Endothelial cell of umbilical vein (primary cell): ENCODE measurements around the gene NAA20. TPM values are rescaled to one million over a fixed set of nuclear protein-coding genes. Genes with fewer than 3 reads are reported as not detected.

Source experiments
- BruUV-seq: library from RNA; stranded (reverse); fragments of 400-500 nt; replicated peaks from 2 replicates; lab custom pipeline; 2021; lab: Mats Ljungman, UMichigan
- CTCF ChIA-PET: fragments of 300-600, 350-600 bp; sonication (Branson Sonifier 250); formaldehyde crosslinking; loops from one replicate; lab custom pipeline; 2021; ENCODE audit warnings: antibody characterized with exemption, inconsistent platforms; lab: Charles Lee
- POLR2A ChIA-PET: fragments of 300-600, 350-600 bp; sonication (Branson Sonifier 250); formaldehyde crosslinking; loops from one replicate; lab custom pipeline; 2021; ENCODE audit warnings: antibody characterized with exemption, inconsistent platforms; lab: Charles Lee
- DNase-seq: peaks from one replicate; pipeline ENCODE4 v3.0.0-alpha.2; 2011; ENCODE audit warnings: low read depth, low spot score
- FAIRE-seq: peaks from 2 replicates; lab custom pipeline; 2011; peaks lifted over from hg19 to GRCh38; lab: Jason Lieb, UNC
- H2AFZ ChIP-seq: 2 replicates; pipeline ENCODE4 v1.6.0; 2012; ENCODE audit warnings: low read depth, low read length, control low read depth, inconsistent platforms
- H3K27ac ChIP-seq: 2 replicates; pipeline ENCODE4 v1.5.1; 2011; ENCODE audit warnings: low read depth, mild to moderate bottlenecking, control low read depth, low read length, moderate library complexity; ENCODE audit not compliant: insufficient read depth
- H3K27me3 ChIP-seq, 2 experiments: 2 replicates each; pipeline versions ENCODE4 v1.6.0 to v1.6.1; 2011; ENCODE audit warnings: low read length in 2 of 2, mixed read lengths in 1 of 2; ENCODE audit not compliant: control insufficient read depth in 2 of 2, insufficient read depth in 2 of 2
- H3K36me3 ChIP-seq, 2 experiments: 2 replicates in 1 of 2; 3 replicates in 1 of 2; pipeline ENCODE4 v1.5.1; 2011; ENCODE audit warnings: low read length in 2 of 2, mild to moderate bottlenecking in 1 of 2, moderate library complexity in 1 of 2; ENCODE audit not compliant: control insufficient read depth in 2 of 2, insufficient read depth in 2 of 2; ENCODE audit errors: extremely low read depth in 1 of 2
- H3K4me1 ChIP-seq: 3 replicates; pipeline ENCODE4 v1.5.1; 2011; ENCODE audit warnings: mild to moderate bottlenecking, low read length; ENCODE audit not compliant: control insufficient read depth, insufficient read depth; ENCODE audit errors: extremely low read depth
- H3K4me2 ChIP-seq: 2 replicates; pipeline ENCODE4 v1.6.1; 2011; ENCODE audit warnings: low read length, control low read depth, mixed read lengths; ENCODE audit not compliant: insufficient read depth
- H3K4me3 ChIP-seq, 3 experiments: fragments of 200-600 bp in 1 of 3; sonication (generic), shearing (Covaris generic) in 1 of 3; replicated peaks in 1 of 3; 2 replicates each; pipeline ENCODE4 v1.5.1; 2011 to 2016; ENCODE audit warnings: control low read depth in 3 of 3, low read length in 3 of 3, mild to moderate bottlenecking in 2 of 3, inconsistent platforms in 1 of 3, low read depth in 1 of 3, moderate library complexity in 1 of 3; ENCODE audit not compliant: insufficient read depth in 1 of 3
- H3K79me2 ChIP-seq: 2 replicates; pipeline ENCODE4 v1.6.0; 2012; ENCODE audit warnings: low read length, inconsistent platforms; ENCODE audit not compliant: control insufficient read depth, insufficient read depth
- H3K9ac ChIP-seq: replicated peaks from 2 replicates; pipeline ENCODE3; 2011; ENCODE audit warnings: low read length, control low read depth; ENCODE audit not compliant: insufficient read depth; ENCODE audit errors: extremely low read depth
- H3K9me1 ChIP-seq: replicated peaks from 3 replicates; pipeline ENCODE4 v1.6.0; 2011; ENCODE audit warnings: mild to moderate bottlenecking, low read length; ENCODE audit not compliant: control insufficient read depth, insufficient read depth; ENCODE audit errors: extremely low read depth
- H3K9me3 ChIP-seq: replicated peaks from 2 replicates; pipeline ENCODE4 v1.5.1; 2012; ENCODE audit warnings: low read length, inconsistent platforms; ENCODE audit not compliant: control insufficient read depth, insufficient read depth
- H4K20me1 ChIP-seq: replicated peaks from 2 replicates; pipeline ENCODE3; 2011; ENCODE audit warnings: mild to moderate bottlenecking, low read length; ENCODE audit not compliant: control insufficient read depth, insufficient read depth; ENCODE audit errors: extremely low read depth
- CTCF ChIP-seq, 2 donors: IDR thresholded peaks; 1 replicate in 1 of 2; 2 replicates in 1 of 2; pipeline ENCODE4 v1.5.1; 2011; ENCODE audit warnings: low read length in 2 of 2, mild to moderate bottlenecking in 2 of 2, moderate library complexity in 2 of 2, control low read depth in 1 of 2, inconsistent platforms in 1 of 2, low read depth in 1 of 2; ENCODE audit not compliant: insufficient read depth in 1 of 2; ENCODE audit errors: extremely low read depth in 1 of 2
- EZH2 ChIP-seq: IDR thresholded peaks from 2 replicates; pipeline ENCODE4 v1.6.1; 2012; ENCODE audit warnings: borderline replicate concordance, low read depth, mild to moderate bottlenecking, moderate library complexity, low read length, inconsistent platforms; ENCODE audit not compliant: severe bottlenecking
- FOS ChIP-seq: IDR thresholded peaks from 2 replicates; pipeline ENCODE4 v1.6.1; 2011; ENCODE audit warnings: mild to moderate bottlenecking, low read length, moderate library complexity, borderline replicate concordance; ENCODE audit not compliant: insufficient read depth
- GATA2 ChIP-seq: IDR thresholded peaks from 2 replicates; pipeline ENCODE4 v1.7.0; 2011; ENCODE audit warnings: low read depth, mild to moderate bottlenecking, moderate library complexity, mixed read lengths, low read length; ENCODE audit not compliant: insufficient read length, insufficient read depth
- JUN ChIP-seq: IDR thresholded peaks from 2 replicates; pipeline ENCODE4 v1.6.1; 2011; ENCODE audit warnings: borderline replicate concordance, low read depth; ENCODE audit not compliant: insufficient read length, insufficient read depth
- MAX ChIP-seq: IDR thresholded peaks from 2 replicates; pipeline ENCODE4 v1.6.1; 2011; ENCODE audit not compliant: insufficient read depth, insufficient read length
- MYC ChIP-seq: IDR thresholded peaks from one replicate; pipeline ENCODE4 v1.6.1; 2011; ENCODE audit warnings: mild to moderate bottlenecking, low read depth, low read length
- POLR2A ChIP-seq: IDR thresholded peaks from 2 replicates; pipeline ENCODE4 v1.6.1; 2012; ENCODE audit warnings: low read depth, mild to moderate bottlenecking, control low read depth, low read length
- POLR2AphosphoS5 ChIP-seq: IDR thresholded peaks from 2 replicates; pipeline ENCODE4 v1.6.1; 2012; ENCODE audit warnings: low read depth, mild to moderate bottlenecking, control low read depth, low read length, moderate library complexity; ENCODE audit not compliant: insufficient read depth
- dilution Hi-C: fragments of 300-500 bp; cut with MboI; formaldehyde crosslinking; loops from one replicate; pipeline ENCODE4 v1.15.0; 2019; ENCODE audit warnings: low sequenced_read_pairs; ENCODE audit not compliant: extremely low pct_ligation_motif_present
- intact Hi-C: fragments of 100-400 bp; cut with micrococcal nuclease; formaldehyde crosslinking; loops from one replicate; pipeline ENCODE4 v1.10.0; 2022
- polyA plus RNA-seq, 4 experiments: library from polyadenylated mRNA; depleted of rRNA in 3 of 4; stranded (reverse) in 3 of 4; unstranded in 1 of 4; fragments of >200 nt; gene quantifications; 2 replicates each; pipeline versions ENCODE4 v1.2.1 to v1.2.3, GENCODE V29; 2011 to 2012; ENCODE audit warnings: missing spikeins in 1 of 4
- total RNA-seq: library from RNA; stranded (reverse); gene quantifications from 2 replicates; pipeline ENCODE4 v1.2.3, GENCODE V29; 2021

Gene NAA20
- total and polyA plus RNA-seq, 2 donors (not counting 3 experiments of a cell fraction or from before 2014, with no cell fraction given) = 48.6 to 77.3 TPM

- no peak overlapping the region for H3K9ac ChIP-seq
- DNase-seq (no peak), FAIRE-seq (no peak)
- H2AFZ ChIP-seq = no peak overlapping the region
- TF ChIP-seq MYC (no peak), GATA2 (no peak), POLR2A (no peak), FOS (no peak), JUN (no peak), MAX (no peak), CTCF (IDR thresholded peaks at IDR 0.05; ENCODE audit: extremely low read depth in 1 of 2, insufficient read depth in 1 of 2, low read depth in 1 of 2, low read length in 2 of 2) (no peak), POLR2AphosphoS5 (no peak), EZH2 (no peak)
- peaks cover 37% of the 10 kb centered on the region for H3K79me2 ChIP-seq
- no peak overlapping the region for H3K4me2 ChIP-seq
- peaks cover 0 to 10% of the 10 kb centered on the region in 2 experiments for H3K36me3 ChIP-seq
- no peaks in the 10 kb centered on the region for H3K9me3 ChIP-seq
- intact Hi-C loops (no loop called here), dilution Hi-C loops (loop anchor here (25.0 kb wide), 1 partner anchor 175 kb away; no protein-coding TSS in a partner anchor)
- H3K9me1 ChIP-seq = no peaks in the 10 kb centered on the region
- H4K20me1 ChIP-seq = peaks cover 4% of the 10 kb centered on the region
- ChIA-PET POLR2A (interaction anchor here (0.8 kb wide), 1 partner anchor 12 kb away, joined by 3 read pairs; no protein-coding TSS in a partner anchor), CTCF (interaction anchor here (0.9 to 1.1 kb wide), 2 partner anchors 12 to 50 kb away, joined by 3 to 4 read pairs; no protein-coding TSS in a partner anchor)
- no peak overlapping the region for H3K4me3 ChIP-seq
- H3K4me1 ChIP-seq = peaks cover 34% of the 10 kb centered on the region
- H3K27ac ChIP-seq = no peak overlapping the region
- H3K27me3 ChIP-seq = no peaks in the 10 kb centered on the region
- BruUV-seq = no TSS peak
These were observed 30.1 kb upstream of the NAA20 start for GRCh38 chr20:19987046-19987445.
